Transverse colon (tissue), 3 donors: Measurements from ENCODE around the gene BACH2.

Experiments used
- EP300 ChIP-seq: sonication (generic); formaldehyde crosslinking; IDR thresholded peaks from one replicate; pipeline ENCODE4 v1.6.1; 2017; ENCODE audit warnings: antibody characterized with exemption, low read depth
- POLR2A ChIP-seq: fragments of 450-650 bp; IDR thresholded peaks from one replicate; pipeline ENCODE4 v1.6.1; 2016; ENCODE audit warnings: antibody characterized with exemption, mild to moderate bottlenecking, moderate library complexity
- TF ChIP-seq, protein P1 (sequence below), 5 experiments: fragments of 200-600 bp in 3 of 5; fragments of 450-650 bp in 2 of 5; sonication (generic) in 3 of 5; IDR thresholded peaks; 1 replicate in 2 of 5; 2 replicates in 3 of 5; pipeline ENCODE4 v1.5.1; 2016 to 2017; ENCODE audit warnings: antibody characterized with exemption in 5 of 5, inconsistent platforms in 3 of 5, mild to moderate bottlenecking in 2 of 5, moderate library complexity in 1 of 5

DNA sequence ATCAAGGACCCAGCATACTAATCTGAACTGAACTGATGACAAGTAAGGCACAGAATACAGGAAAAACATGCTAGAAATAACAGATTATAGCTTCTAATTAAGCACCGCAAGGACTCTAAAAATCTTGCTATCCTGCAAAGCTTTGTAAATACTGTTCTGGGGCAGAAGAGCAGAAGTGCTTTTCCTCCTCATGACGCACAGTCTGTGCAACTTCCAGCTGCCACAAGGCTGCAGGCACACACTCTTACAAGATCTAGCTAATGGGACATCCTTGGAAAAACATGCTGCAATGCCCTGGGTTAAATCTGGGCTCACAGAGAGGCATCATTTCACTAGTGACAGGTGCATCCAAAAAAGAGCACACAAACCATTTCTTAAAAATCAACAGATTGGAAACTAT lies 213.8 kb downstream of the BACH2 start:
- no peak for TF ChIP-seq POLR2A
- TF ChIP-seq EP300: no peak
- TF ChIP-seq, protein P1, sequence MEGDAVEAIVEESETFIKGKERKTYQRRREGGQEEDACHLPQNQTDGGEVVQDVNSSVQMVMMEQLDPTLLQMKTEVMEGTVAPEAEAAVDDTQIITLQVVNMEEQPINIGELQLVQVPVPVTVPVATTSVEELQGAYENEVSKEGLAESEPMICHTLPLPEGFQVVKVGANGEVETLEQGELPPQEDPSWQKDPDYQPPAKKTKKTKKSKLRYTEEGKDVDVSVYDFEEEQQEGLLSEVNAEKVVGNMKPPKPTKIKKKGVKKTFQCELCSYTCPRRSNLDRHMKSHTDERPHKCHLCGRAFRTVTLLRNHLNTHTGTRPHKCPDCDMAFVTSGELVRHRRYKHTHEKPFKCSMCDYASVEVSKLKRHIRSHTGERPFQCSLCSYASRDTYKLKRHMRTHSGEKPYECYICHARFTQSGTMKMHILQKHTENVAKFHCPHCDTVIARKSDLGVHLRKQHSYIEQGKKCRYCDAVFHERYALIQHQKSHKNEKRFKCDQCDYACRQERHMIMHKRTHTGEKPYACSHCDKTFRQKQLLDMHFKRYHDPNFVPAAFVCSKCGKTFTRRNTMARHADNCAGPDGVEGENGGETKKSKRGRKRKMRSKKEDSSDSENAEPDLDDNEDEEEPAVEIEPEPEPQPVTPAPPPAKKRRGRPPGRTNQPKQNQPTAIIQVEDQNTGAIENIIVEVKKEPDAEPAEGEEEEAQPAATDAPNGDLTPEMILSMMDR (IDR thresholded peaks at IDR 0.05): no peak
